GM06990 (cell line): ENCODE measurements around the gene VOPP1.

Experiments used
- DNase-seq: peaks from one replicate; pipeline ENCODE4 v3.0.0-alpha.2; 2011; ENCODE audit not compliant: insufficient read length; ENCODE audit errors: extremely low read depth
- H3K27me3 ChIP-seq: replicated peaks from 2 replicates; pipeline ENCODE4 v1.6.0; 2011; ENCODE audit warnings: low read length; ENCODE audit not compliant: control insufficient read depth, insufficient read depth
- H3K36me3 ChIP-seq: 2 replicates; pipeline ENCODE4 v1.5.1; 2011; ENCODE audit warnings: low read length; ENCODE audit not compliant: control insufficient read depth, insufficient read depth
- H3K4me3 ChIP-seq: replicated peaks from 2 replicates; pipeline ENCODE4 v1.5.1; 2011; ENCODE audit warnings: low read depth, mild to moderate bottlenecking, control low read depth, low read length
- TF ChIP-seq, protein P1 (sequence below): IDR thresholded peaks from 2 replicates; pipeline ENCODE4 v1.5.1; 2011; ENCODE audit warnings: low read length, control low read depth, mild to moderate bottlenecking, inconsistent platforms; ENCODE audit not compliant: insufficient read depth, poor library complexity, severe bottlenecking

The VOPP1 gene

DNA sequence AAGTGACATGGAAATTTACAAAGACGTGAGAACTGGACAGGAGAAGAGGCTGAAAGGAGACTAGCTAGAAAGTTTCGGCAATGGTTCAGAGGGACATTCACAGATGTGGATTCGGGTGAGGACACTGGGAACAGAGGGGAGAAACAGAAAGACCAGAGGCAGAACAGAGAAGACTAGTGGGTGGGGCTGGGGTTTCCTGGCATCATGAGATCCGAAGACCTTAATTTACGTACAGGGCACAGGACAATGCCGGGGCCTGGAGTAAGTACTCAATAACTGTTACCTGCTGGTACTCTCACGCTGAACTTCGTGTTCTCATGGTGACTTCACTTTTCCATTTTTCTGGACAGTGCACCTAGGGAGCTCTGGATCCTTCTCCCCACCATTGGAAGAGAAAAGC is 53.5 kb downstream of the VOPP1 start:
- H3K4me3 ChIP-seq, result no peak overlapping the region
- no peak for DNase-seq
- no peaks in the 10 kb centered on the region for H3K27me3 ChIP-seq
- TF ChIP-seq, protein P1, sequence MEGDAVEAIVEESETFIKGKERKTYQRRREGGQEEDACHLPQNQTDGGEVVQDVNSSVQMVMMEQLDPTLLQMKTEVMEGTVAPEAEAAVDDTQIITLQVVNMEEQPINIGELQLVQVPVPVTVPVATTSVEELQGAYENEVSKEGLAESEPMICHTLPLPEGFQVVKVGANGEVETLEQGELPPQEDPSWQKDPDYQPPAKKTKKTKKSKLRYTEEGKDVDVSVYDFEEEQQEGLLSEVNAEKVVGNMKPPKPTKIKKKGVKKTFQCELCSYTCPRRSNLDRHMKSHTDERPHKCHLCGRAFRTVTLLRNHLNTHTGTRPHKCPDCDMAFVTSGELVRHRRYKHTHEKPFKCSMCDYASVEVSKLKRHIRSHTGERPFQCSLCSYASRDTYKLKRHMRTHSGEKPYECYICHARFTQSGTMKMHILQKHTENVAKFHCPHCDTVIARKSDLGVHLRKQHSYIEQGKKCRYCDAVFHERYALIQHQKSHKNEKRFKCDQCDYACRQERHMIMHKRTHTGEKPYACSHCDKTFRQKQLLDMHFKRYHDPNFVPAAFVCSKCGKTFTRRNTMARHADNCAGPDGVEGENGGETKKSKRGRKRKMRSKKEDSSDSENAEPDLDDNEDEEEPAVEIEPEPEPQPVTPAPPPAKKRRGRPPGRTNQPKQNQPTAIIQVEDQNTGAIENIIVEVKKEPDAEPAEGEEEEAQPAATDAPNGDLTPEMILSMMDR, result no peak
- peaks cover 24% of the 10 kb centered on the region for H3K36me3 ChIP-seq

DNA sequence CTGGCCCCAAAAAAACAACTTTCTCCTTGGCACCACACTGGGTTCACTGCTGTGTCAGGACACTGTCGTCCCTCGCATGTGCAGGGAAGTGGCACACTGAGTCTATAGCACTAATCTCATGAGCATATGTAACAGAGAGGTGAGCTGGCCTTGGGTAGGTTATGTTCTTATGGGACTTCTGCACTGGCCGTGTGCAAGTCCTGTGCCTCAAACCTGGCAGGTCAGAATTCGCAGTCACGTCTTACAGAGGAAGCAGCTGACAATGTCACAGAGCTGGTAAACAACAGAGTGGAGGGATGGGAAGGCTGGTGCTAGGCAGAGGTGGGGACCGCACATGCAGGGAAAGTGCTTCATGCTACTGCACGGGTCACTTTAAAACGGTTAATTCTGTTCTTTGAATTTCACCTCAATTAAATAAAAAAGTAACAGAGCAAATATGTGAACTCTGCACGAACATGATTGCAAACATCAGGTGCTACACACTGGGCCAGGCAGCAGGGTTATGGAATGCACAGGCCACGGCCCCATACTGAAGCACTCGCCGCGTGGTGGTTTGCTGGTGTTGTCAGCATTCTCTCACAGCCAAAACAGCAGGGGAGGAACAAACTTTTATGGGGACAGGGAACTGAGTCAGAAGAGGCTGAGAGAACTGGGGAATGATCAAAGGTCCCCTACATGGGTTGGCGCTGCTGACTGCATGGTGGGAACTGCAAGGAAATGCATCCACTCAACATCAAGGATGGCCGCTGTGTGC is 54.2 kb downstream of the VOPP1 start:
- Histone ChIP-seq H3K36me3 (peaks cover 28% of the 10 kb centered on the region), H3K27me3 (no peaks in the 10 kb centered on the region), H3K4me3 (no peak overlapping the region)
- TF ChIP-seq, protein P1, result no peak
- DNase-seq, result no peak

DNA sequence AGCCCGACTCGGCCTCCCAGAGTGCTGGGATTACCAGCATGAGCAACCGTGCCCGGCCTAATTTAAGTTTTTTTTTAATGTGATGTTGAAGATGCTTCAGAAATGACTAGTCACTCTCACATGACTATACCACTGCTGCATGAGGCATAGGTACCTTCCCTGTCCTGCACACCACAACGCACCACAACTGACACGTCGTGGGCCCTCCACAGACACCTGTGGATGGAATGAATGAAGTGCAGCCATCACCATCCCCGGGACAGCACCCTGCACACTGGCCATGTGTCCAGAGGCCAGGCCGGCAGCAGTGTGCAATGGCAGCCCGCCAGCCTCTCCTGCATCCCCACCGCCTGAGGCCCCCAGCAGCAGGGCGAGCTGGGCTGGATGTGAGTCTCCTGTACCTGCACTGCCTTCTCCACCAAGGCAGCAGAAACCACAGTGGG is 55.1 kb downstream of the VOPP1 start:
- Histone ChIP-seq H3K4me3 (no peak overlapping the region), H3K27me3 (no peaks in the 10 kb centered on the region), H3K36me3 (peaks cover 31% of the 10 kb centered on the region)
- TF ChIP-seq, protein P1, result no peak
- peak; percentile 80 for DNase-seq

DNA sequence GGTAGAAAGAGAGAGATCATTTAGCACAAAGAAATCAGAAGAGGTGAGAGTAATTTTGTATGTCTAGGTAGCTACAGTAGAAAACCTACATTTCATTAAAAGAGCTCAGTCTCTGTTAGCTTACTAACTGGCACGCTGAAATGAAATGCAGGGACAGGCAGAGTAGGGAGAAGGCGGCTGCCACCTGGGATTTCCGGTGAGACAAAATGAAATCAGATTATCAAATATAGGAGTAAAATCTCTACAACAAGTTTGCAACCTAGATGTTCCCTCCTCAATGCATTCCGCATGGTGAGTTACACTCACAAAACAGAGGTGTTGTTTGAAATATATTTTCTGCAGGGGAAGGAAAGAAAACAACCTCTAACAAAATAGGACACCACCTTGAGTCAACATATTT is 55.9 kb downstream of the VOPP1 start:
- TF ChIP-seq, protein P1, result no peak
- H3K27me3 ChIP-seq, result no peaks in the 10 kb centered on the region
- no peak for DNase-seq
- peaks cover 28% of the 10 kb centered on the region for H3K36me3 ChIP-seq
- peak overlapping the region; percentile 16; the same call in 1 of the 2 replicates for H3K4me3 ChIP-seq

DNA sequence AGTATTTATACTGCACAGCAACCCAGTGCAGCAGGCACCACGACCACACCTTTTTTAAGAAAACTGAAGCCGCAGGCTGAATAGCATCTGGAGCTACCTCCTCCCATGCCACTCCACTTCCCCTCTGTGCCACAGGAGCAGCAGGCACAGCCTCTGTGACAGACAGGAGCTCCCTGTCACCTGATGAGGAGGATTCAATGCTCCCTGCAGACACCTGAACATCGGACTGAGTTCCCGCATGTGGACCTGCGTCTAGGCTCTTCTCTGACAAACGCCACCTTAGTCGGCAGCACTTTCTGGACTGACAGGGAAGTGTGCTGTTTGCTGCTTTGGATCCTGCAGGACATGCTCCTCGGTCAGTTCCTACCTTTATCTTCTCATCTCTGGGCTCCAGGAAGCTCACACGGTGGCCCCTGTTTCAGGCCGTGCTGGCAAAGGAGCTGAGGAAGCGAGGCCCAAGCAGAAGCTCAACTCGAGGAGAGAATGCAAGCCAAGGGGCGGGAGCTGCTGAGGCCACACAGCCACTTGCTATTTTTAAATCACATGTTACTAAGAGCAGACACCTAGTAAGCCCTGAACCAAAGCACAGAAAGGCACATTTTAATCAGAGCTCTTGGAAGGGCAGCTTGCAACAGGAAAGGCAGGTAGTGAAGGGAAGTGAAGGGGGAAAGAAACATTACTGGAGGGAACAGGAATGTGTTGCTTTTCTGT is 56.6 kb downstream of the VOPP1 start:
- Histone ChIP-seq H3K36me3 (peaks cover 28% of the 10 kb centered on the region), H3K27me3 (no peaks in the 10 kb centered on the region), H3K4me3 (peak overlapping the region; percentile 61)
- TF ChIP-seq, protein P1, result no peak
- DNase-seq, result peak; percentile 50
